Fibroblast of lung (primary cell): ENCODE data around the gene XNDC1N.

ENCODE experiments used
- CTCF ChIP-seq, 2 donors: IDR thresholded peaks in 1 of 2; conservative IDR thresholded peaks in 1 of 2; 1 replicate in 1 of 2; 2 replicates in 1 of 2; pipeline ENCODE4 v1.5.1; 2011 to 2012; ENCODE audit warnings: low read length in 2 of 2, control low read depth in 1 of 2, inconsistent platforms in 1 of 2, low read depth in 1 of 2, mild to moderate bottlenecking in 1 of 2
- EZH2 ChIP-seq: IDR thresholded peaks from 2 replicates; pipeline ENCODE4 v1.5.1; 2012; ENCODE audit warnings: low read length, control low read depth, mild to moderate bottlenecking; ENCODE audit errors: missing control alignments

DNA sequence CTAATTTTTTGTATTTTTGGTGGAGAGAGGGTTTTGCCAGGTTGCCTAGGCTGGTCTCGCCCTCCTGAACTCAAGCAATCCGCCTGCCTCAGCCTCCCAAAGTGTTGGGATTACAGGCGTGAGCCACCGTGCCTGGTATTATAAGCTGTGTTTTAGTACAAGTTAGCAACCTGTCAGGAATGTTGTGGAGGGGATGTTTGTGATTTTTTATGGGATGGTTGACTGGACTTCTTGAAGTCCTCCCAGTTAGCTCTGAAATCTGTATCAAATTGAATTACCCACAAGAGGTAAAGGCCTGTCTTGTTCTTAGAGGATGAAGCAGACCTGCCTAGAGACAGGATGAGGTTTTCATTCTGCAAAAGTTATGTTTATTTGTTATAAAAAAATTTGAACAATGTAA, 36.2 kb upstream of the XNDC1N start:
- TF ChIP-seq CTCF (conservative IDR thresholded peaks at IDR 0.05 in 1 of 2, IDR thresholded peaks at IDR 0.05 in 1 of 2; ENCODE audit: low read depth in 1 of 2, low read length in 2 of 2) (no peak), EZH2 (no peak)
